Effector memory CD4-positive, alpha-beta T cell (primary cell): Measurements from ENCODE around the gene AHDC1.

ENCODE experiments used
- DNase-seq, 3 donors: peaks; one replicate each; pipeline ENCODE4 v3.0.0-alpha.2; 2020
- H3K27ac ChIP-seq: 2 replicates; pipeline ENCODE4 v1.7.0; 2013; ENCODE audit warnings: mild to moderate bottlenecking, low read length, moderate library complexity; ENCODE audit not compliant: insufficient read depth, poor library complexity, severe bottlenecking
- H3K27me3 ChIP-seq: replicated peaks from 2 replicates; pipeline ENCODE4 v1.7.0; 2013; ENCODE audit warnings: mild to moderate bottlenecking, low read length; ENCODE audit not compliant: insufficient read depth, control insufficient read depth, poor library complexity, severe bottlenecking
- H3K36me3 ChIP-seq: 2 replicates; pipeline ENCODE4 v1.7.0; 2013; ENCODE audit warnings: mild to moderate bottlenecking, low read length, moderate library complexity; ENCODE audit not compliant: control insufficient read depth, insufficient read depth
- H3K4me1 ChIP-seq: 2 replicates; pipeline ENCODE4 v1.7.0; 2013; ENCODE audit warnings: low read length, mild to moderate bottlenecking; ENCODE audit not compliant: control insufficient read depth, insufficient read depth, poor library complexity, severe bottlenecking
- H3K4me3 ChIP-seq: 2 replicates; pipeline ENCODE4 v1.7.0; 2013; ENCODE audit warnings: low read length, low read depth, mild to moderate bottlenecking; ENCODE audit not compliant: insufficient read depth, poor library complexity, severe bottlenecking
- H3K9me3 ChIP-seq: 2 replicates; pipeline ENCODE4 v1.7.0; 2013; ENCODE audit warnings: mild to moderate bottlenecking, low read length, moderate library complexity; ENCODE audit not compliant: control insufficient read depth

AHDC1 gene

DNA sequence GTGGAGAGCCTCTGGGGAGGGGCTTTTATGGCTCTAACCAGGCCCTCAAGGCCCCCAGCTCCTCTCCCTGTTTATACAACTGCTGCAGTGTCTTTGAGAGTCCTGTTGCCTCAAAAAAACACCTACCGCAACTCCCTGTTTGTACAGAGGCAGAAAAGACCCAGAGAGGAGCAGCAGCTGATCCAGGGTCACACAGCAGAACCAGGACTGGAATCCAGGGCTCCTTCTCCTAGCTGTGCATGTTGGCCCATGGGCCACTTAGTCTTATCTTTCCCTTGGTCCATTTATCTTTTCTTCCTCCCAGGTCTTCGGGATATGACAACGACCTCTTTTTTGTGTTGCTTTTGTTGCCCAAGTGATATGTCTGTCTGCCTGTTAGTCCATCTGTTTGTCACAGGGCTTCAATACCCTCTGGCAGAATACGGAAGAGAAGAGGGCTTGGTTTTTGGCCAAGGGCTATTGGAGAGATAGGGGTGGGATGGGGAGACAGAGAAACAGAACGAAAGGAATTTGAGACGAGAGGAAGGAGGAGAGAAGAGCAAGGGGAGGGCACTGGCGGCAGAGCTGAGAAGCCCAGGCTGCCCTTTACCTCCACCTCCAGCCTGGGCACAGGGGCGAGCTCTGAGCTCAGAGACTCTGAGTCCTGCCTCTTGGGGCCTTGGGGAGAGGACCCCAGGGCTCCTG lies 80.5 kb downstream of the AHDC1 start:
- Histone ChIP-seq H3K4me3 (peak overlapping the region; percentile 69), H3K4me1 (peaks cover 65% of the 10 kb centered on the region), H3K27me3 (no peaks in the 10 kb centered on the region), H3K9me3 (no peaks in the 10 kb centered on the region), H3K27ac (peak overlapping the region; percentile 77), H3K36me3 (no peaks in the 10 kb centered on the region)
- no peak for DNase-seq

DNA sequence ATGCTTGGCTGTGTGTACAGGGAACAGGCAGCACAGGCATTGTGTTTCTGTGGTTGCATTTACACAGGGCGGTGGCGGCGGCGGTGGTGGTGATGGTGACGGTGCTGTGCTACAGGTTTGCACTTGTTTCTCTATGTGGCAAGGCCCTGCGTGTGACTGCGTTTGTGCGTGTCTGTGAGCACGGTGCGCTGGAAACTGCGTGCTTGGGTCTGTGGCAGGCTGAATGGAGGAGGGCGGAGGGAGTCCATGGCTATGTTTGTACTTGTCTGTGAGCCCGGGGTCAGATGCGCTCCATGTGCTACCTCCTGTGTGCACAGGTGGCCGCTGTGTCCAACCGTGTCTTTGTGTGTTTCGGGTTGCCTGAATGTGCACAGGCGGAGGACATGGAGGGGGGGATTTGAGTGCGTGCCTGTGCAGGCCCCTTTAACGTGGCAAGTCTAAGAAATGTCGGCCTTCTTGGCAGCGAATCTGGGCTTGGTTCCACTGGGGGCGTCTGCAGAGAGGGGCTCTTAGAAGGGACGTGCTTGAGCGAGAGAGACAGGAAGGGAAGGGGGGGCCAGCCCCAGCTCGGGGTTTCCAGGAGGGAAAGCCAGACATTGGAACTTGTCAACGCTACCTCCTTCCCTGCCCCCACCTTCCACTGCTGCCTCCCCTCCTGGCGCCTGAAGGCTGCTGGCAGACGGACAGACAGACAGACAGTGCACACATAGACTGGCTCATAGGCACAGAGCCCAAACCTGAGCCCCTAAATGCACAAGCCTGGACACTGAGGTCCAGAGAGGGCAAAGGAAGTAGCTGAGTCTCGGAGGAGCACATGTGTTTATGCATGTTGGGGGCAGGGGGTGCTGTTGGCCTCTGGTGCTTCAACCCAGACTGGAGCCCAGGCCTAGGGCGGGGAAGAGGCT lies 81.3 kb downstream of the AHDC1 start:
- no peaks in the 10 kb centered on the region for H3K9me3 ChIP-seq
- peaks cover 59% of the 10 kb centered on the region for H3K4me1 ChIP-seq
- peak overlapping the region; percentile 69 for H3K4me3 ChIP-seq
- peak overlapping the region; percentile 77 for H3K27ac ChIP-seq
- H3K27me3 ChIP-seq, result no peaks in the 10 kb centered on the region
- DNase-seq, result peak; percentile 22 to 62 (median 31)
- H3K36me3 ChIP-seq, result no peaks in the 10 kb centered on the region

GRCh38 chr1:27521861-27522431 lies 82.0 kb downstream of the AHDC1 start:
- H3K27me3 ChIP-seq, result no peaks in the 10 kb centered on the region
- no peak for DNase-seq
- peaks cover 52% of the 10 kb centered on the region for H3K4me1 ChIP-seq
- no peaks in the 10 kb centered on the region for H3K9me3 ChIP-seq
- H3K27ac ChIP-seq, result peak overlapping the region; percentile 77
- H3K36me3 ChIP-seq, result no peaks in the 10 kb centered on the region
- H3K4me3 ChIP-seq, result peak overlapping the region; percentile 69

DNA sequence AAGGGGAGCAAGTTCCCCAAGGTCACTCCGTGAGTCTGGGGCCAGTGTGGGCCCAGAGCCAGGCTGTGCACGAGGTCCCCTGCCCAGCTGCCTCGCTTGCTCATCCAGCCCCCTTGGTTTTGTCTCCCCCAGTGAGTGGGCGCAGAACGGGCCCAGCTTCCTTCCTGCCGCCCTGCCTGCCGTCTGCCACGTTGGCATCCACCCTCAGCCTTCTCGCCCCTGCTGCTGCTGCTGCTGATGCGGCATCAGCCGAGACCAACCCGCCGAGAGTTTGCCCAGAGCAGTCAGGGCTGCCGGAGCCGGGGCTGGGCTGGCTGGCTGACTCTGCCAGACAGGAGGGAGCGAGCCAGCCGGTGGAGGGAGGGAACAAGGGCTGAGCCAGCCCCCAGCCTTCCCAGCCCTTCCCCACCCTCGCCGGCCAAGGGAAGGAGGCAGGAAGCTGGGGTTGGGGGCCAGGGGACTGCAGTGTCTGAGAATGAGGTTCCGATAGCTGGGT lies 82.6 kb downstream of the AHDC1 start:
- Histone ChIP-seq H3K4me1 (peaks cover 46% of the 10 kb centered on the region), H3K27me3 (no peaks in the 10 kb centered on the region), H3K4me3 (peak overlapping the region; percentile 69), H3K9me3 (no peaks in the 10 kb centered on the region), H3K36me3 (no peaks in the 10 kb centered on the region), H3K27ac (peak overlapping the region; percentile 77)
- peak in 1 of 3 donors; percentile 29 for DNase-seq

GRCh38 chr1:27520651-27521050 lies 83.3 kb downstream of the AHDC1 start:
- Histone ChIP-seq H3K4me3 (no peak overlapping the region), H3K4me1 (peaks cover 39% of the 10 kb centered on the region), H3K9me3 (no peaks in the 10 kb centered on the region), H3K27me3 (no peaks in the 10 kb centered on the region), H3K27ac (peak overlapping the region; percentile 77), H3K36me3 (no peaks in the 10 kb centered on the region)
- DNase-seq, result no peak

DNA sequence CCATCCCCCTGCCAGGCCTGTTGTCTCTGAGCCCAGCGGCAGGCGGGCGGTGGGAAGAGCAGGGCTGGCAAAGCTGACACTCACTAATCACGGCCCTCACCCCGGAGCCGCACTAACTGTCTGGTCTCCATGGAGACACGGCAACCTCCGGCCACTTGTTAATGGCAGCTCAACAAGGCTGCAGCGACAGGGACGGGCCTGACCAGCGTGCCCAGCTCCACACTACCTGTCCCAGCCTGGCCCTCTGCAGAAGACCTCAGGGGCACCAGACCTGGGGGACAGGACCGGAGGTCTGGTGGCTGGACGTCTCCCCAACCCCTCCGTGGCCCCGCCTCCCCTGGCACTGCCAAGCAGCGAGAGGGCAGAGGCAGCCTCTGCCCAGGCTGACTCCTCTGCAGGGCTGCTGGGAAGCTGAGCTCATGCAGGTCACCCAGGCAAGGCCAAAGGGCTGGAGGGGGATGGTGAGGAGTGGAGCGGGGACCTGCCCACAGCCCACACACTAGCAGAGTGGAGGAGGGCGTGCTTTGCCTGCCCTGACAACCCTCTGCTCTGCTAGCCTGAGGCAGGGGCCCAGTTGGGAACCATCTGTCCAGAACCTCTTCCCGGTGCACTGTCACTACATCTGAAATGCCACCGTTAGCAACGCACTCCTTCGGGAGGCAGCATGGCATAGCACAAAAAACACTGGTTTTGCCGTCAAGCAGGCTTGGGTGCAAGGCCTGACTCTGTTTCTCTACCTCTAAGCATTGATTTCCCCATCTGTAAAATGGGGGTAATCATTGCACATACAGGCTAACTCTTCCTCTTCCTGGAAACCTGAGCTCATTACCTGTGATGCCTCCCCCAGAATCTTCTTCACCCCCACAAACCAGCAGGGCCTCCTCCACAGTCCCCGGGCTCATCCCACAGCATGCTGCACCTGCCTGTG lies 84.3 kb downstream of the AHDC1 start:
- H3K27me3 ChIP-seq, result no peaks in the 10 kb centered on the region
- H3K4me1 ChIP-seq, result peaks cover 28% of the 10 kb centered on the region
- no peaks in the 10 kb centered on the region for H3K36me3 ChIP-seq
- no peak overlapping the region for H3K27ac ChIP-seq
- H3K4me3 ChIP-seq, result no peak overlapping the region
- no peak for DNase-seq
- no peaks in the 10 kb centered on the region for H3K9me3 ChIP-seq

DNA sequence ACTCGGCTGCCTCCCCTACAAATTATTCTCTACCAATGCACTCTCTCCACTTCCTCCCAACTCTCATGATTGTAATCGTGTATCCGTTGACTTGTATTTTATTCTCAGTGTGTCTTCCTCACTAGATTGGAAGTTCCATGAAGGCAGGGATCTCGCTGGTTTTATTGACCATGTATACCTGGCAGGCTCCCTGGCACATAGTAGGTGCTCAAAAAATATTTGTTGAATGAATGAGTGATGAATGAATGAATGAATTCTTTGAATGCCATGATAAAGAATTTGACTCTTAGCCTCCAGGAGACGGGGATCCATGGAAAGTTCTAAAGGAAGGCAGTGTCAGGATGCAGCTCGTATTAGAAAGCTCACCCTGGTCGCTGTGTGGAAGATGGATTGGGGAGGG lies 85.1 kb downstream of the AHDC1 start:
- Histone ChIP-seq H3K27ac (no peak overlapping the region), H3K4me1 (peaks cover 23% of the 10 kb centered on the region), H3K9me3 (no peaks in the 10 kb centered on the region), H3K36me3 (no peaks in the 10 kb centered on the region), H3K27me3 (no peaks in the 10 kb centered on the region), H3K4me3 (no peak overlapping the region)
- DNase-seq, result no peak

DNA sequence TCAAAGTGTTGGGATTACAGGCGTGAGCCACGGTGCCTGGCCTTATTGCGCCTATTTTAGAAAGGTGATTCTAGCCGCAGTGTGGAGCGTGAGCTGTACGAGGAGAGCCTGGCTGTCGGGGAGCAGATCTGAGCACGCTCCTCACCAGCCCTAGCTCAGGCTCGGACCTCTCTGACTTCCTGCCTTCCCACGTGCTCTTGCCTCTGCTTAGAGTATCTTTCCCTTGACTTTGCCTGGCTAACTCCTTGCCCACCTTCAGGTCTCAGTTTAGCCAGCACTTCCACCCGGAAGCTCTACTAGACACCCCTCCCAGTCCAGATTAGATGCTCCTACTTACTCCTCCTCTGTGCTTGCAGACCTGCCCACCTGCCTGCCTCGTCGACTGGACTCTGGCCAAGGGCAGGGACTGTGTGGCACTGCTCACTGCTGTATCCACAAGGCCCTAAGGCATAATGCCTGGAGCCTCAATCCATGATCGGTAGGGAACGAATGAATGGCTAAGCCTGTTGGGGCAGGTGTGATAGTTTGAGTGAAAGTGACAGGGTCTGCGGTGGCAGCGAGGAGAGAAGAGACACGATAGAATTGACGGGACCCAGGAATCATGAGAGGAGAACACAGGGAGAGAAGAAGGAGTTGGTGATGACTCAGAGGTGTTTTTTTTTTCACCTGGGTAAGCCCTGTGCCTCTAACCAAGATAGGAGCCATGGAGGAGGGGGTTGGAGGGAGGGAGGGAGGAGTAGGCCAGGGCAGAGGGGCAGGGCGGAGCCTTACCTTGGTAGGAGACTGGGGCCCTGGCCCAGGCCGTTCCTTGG lies 85.8 kb downstream of the AHDC1 start:
- Histone ChIP-seq H3K4me3 (no peak overlapping the region), H3K27ac (no peak overlapping the region), H3K9me3 (no peaks in the 10 kb centered on the region), H3K4me1 (peaks cover 16% of the 10 kb centered on the region), H3K36me3 (no peaks in the 10 kb centered on the region), H3K27me3 (no peaks in the 10 kb centered on the region)
- DNase-seq, result no peak

DNA sequence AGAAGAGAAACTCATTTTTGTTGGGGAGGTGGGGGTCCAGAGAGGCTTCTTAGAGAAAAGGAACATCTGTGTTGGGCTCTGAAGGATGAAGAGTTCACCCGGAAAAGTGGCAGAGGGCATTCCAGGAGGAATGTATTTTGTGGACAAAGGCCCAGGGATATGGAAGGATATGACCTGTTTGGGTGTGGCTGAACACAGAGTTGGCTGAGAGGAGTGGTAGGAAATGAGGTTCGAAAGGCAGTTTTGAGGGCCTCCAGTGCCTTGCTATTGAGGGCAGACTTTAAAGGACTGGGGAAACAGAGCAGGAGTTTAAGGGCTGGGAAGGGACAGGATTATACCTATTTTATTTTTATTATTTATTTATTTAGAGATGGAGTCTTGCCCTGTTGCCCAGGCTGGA lies 86.6 kb downstream of the AHDC1 start:
- H3K27me3 ChIP-seq, result no peaks in the 10 kb centered on the region
- no peak overlapping the region for H3K4me3 ChIP-seq
- DNase-seq, result no peak
- H3K36me3 ChIP-seq, result no peaks in the 10 kb centered on the region
- H3K27ac ChIP-seq, result no peak overlapping the region
- no peaks in the 10 kb centered on the region for H3K9me3 ChIP-seq
- H3K4me1 ChIP-seq, result peaks cover 12% of the 10 kb centered on the region
